Measurements from ENCODE around the gene IPO9.

- TF ChIP-seq ATF3 (IDR thresholded peaks at IDR 0.05; ENCODE audit: borderline replicate concordance, extremely low read depth, low read depth, low read length) (peak; percentile 32; the same call in 1 of the 2 replicates), CBX3 (IDR thresholded peaks at IDR 0.05; ENCODE audit: borderline replicate concordance, low read depth) (no peak), TAF1 (IDR thresholded peaks at IDR 0.05; ENCODE audit: borderline replicate concordance, low read depth, low read length) (peak; percentile 94), POLR2A (IDR thresholded peaks at IDR 0.05; ENCODE audit: low read depth, low read length) (peak; percentile 93), SKIL (IDR thresholded peaks at IDR 0.05; ENCODE audit: low read depth, poor library complexity, severe bottlenecking) (no peak), ZZZ3 (IDR thresholded peaks at IDR 0.05; ENCODE audit: control insufficient read depth, insufficient read length, low read depth) (no peak), SMC3 (IDR thresholded peaks at IDR 0.05; ENCODE audit: borderline replicate concordance, low read length) (no peak), RAD21 (IDR thresholded peaks at IDR 0.05; ENCODE audit: insufficient read depth, low read depth, low read length) (no peak), CTCF (IDR thresholded peaks at IDR 0.05 in 2 of 3, conservative IDR thresholded peaks at IDR 0.05 in 1 of 3; ENCODE audit: control insufficient read depth in 2 of 3, extremely low read depth in 1 of 3, insufficient read depth in 1 of 3, low read depth in 3 of 3, low read length in 3 of 3) (peak; percentile 94 to 98 (median 95)), SP1 (IDR thresholded peaks at IDR 0.05; ENCODE audit: low read depth, low read length) (peak; percentile 48), SRF (IDR thresholded peaks at IDR 0.05; ENCODE audit: low read depth in 2 of 2, low read length in 2 of 2) (no peak), GABPA (IDR thresholded peaks at IDR 0.05; ENCODE audit: low read depth) (no peak), NFIC (IDR thresholded peaks at IDR 0.05; ENCODE audit: low read depth, low read length) (no peak)
Measured at GRCh38 chr1:201828820-201829774, at the start of gene IPO9.

Data from GM12878 (cell line).